GM12872 (cell line): Measurements from ENCODE around the gene RAPGEF1.

Experiments
- CTCF ChIP-seq: IDR thresholded peaks from 3 replicates; pipeline ENCODE4 v1.5.1; 2011; ENCODE audit warnings: low read depth, mild to moderate bottlenecking, low read length, moderate library complexity; ENCODE audit not compliant: insufficient read depth

Gene RAPGEF1

GRCh38 chr9:131589124-131589711, 150.7 kb downstream of the RAPGEF1 start:
- no peak for TF ChIP-seq CTCF

GRCh38 chr9:131588396-131588795, 151.5 kb downstream of the RAPGEF1 start:
- no peak for TF ChIP-seq CTCF

GRCh38 chr9:131587906-131588305, 152.0 kb downstream of the RAPGEF1 start:
- no peak for TF ChIP-seq CTCF

- TF ChIP-seq CTCF = no peak
Observed at GRCh38 chr9:131587331-131587730, 152.5 kb downstream of the RAPGEF1 start.

GRCh38 chr9:131585375-131585774, 154.5 kb downstream of the RAPGEF1 start:
- TF ChIP-seq CTCF = no peak

DNA sequence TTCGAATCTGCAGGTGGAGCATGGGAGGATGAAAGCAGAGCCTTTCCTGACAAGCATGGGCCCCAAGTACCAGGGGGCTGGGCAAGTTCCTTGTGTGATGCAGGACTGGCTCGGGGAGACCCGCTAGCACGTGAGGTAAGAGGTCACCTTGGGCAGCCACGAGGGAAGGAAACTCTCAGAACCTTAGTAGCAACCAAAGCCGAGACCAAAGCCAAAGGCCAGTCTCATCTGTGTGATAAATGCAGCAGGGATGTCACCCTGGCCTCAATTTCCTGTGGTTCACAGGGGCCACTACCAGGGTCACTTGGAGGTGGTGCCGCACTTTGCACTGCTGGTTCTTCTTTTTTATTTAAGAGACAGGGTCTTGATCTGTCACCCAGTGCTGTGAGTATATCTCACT, 155.0 kb downstream of the RAPGEF1 start:
- no peak for TF ChIP-seq CTCF

DNA sequence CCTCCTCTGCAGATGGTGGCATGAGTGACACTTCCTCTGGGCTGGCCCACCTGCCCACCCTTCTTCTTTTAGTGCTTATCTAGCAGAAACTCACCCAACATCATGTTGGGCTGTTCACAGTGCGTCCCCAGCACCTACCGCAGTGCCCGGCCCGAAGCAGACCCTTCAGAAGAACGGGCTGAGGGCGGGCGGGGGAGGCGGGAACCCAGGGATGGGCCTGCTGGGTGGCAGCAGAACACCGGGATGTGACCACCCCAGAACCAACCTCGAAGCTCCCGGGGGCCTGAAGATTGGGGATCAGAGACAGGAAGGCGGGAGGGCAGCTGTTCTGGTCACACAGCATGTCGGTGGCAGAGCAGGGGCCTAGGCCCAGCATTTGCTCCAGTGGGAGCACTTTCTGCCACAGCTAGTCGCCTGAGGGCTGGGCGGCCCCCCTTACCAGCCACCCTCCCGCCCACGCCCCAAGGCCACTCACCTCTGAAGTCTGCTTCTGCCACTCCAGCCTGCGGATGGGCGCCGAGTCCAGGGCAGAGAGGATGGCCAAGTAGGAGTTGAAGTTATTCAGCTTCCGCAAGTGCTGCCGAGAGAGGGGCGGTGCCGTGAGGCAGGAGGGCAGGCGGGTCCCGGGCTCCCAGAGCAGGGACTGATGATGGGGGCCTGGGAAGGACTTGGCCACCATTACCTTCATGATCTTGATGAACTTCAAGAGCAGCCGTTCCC, 155.9 kb downstream of the RAPGEF1 start:
- TF ChIP-seq CTCF = no peak

- TF ChIP-seq CTCF = no peak
Observed at GRCh38 chr9:131583337-131583645, 156.6 kb downstream of the RAPGEF1 start.
